Embryonic facial prominence (tissue), 1 donor: ENCODE measurements around the gene PLEK.
"Not testable (repeated sequence)": the region's sequence is repeated elsewhere in the genome, so short reads cannot be mapped to it uniquely, and the experiment has no call there.

Experiments used
- DNase-seq: peaks from one replicate; pipeline ENCODE4 v3.0.0-alpha.2; 2016; ENCODE audit errors: extremely low spot score

The PLEK gene, protein sequence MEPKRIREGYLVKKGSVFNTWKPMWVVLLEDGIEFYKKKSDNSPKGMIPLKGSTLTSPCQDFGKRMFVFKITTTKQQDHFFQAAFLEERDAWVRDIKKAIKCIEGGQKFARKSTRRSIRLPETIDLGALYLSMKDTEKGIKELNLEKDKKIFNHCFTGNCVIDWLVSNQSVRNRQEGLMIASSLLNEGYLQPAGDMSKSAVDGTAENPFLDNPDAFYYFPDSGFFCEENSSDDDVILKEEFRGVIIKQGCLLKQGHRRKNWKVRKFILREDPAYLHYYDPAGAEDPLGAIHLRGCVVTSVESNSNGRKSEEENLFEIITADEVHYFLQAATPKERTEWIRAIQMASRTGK

DNA sequence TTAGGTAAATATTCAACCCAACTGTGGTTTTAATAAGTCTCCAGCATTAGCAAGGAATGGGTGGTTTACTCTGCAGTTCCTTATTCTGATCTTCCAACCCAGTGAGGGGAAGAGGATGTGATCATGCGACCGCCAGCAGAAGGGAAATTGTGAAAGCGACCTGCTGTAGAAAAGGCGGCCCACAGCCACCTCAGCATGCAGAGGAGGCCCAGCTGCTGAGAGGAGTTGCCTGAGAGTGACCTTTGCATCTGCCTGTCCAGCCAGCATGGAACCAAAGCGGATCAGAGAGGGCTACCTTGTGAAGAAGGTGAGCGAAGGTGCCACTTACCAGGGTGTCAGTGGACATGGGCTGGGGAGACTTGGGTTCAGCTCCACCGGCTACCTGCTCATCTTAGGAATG, at the start of gene PLEK:
TSS of gene PLEK (plus strand) at position 196 of the 400 bp plus-strand sequence. CDS start at position 266, 70 bp downstream.
- DNase-seq, result no peak

DNA sequence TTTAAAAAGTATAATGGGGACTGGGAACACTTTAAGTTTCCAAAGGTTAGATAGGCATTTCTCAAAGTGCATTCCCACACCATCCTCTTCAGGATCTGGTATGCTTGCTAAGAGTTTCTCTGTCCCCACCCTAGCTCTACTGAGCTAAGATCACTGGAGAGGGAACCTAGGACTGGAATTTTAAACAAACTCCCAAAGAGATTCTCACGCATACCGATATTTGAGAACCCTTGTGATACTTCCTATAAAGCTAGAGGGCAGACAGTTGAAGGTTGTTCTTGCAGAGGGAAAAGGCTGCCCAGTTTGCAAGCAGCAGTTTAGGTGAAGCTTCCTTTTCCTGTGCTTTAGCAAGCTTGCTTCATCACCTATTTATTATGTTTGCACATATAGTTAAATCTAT, 49.0 kb upstream of the PLEK start:
- DNase-seq, result no peak

DNA sequence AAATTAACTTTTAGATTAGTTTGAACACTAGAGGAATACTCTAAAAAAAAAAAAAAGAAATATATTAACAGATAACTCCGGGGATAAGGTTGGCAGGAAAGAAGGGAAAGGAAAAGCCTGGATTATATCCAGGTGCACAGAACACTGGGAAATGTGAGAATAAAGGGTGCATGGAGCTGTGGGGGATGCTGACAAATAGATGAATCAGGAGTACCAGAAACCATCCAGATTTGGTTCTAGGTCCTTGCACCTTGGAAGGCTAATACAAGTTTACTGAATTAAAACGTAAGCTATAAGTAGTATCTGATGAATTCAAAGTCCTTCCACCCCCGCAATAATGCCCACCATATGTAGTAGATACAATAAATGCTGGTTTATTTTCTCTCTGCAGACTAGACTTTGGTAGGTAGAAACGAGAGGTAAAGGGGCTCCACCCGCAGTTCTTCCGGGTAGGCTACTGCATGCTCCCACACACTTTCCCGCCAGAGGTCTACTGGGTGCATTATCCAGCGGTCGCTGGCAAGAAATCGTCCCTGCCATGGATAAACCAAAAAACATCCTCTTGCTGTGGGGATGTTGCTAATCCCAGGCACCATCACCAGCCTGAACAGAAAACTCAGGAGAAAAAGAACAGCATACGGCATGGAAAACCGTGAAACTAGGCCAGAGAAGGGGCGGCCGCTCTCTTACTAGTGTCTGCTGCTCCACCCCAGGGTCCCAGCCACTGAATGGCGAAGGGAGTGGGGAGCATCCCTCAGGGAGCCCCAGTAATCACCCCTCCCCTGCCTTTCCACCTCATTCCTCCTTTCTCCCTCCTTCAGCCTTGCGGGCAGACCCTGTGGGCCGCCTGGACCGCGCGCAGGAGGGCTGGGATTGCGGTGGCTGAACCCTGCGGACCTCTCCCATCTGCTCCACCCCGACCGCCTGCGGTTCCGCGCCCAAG, 46.8 kb upstream of the PLEK start:
- no peak for DNase-seq

DNA sequence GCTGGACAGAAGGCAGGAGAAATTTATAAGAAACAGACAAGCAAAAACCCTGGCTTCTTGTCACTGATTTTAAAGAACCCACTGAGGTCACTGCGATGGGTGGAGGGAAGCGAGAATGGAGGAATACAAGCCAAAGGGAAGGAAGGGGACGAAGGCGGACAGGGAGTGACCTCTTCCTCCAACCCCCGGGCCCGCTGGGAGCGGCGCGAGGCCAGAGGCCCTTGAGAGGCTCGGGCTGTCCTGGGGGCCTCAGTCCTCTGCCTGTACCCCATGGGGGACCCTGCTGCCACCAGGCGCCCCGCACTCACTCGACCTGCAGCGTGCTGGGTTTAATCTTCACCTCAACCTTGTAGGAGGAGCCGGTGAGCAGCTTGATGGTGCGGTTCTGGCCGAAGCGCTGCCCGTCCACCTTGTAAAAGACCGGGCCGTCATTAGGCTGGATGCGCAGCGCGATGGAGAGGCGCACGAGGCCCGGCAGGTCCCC, 46.1 kb upstream of the PLEK start:
- no peak for DNase-seq

DNA sequence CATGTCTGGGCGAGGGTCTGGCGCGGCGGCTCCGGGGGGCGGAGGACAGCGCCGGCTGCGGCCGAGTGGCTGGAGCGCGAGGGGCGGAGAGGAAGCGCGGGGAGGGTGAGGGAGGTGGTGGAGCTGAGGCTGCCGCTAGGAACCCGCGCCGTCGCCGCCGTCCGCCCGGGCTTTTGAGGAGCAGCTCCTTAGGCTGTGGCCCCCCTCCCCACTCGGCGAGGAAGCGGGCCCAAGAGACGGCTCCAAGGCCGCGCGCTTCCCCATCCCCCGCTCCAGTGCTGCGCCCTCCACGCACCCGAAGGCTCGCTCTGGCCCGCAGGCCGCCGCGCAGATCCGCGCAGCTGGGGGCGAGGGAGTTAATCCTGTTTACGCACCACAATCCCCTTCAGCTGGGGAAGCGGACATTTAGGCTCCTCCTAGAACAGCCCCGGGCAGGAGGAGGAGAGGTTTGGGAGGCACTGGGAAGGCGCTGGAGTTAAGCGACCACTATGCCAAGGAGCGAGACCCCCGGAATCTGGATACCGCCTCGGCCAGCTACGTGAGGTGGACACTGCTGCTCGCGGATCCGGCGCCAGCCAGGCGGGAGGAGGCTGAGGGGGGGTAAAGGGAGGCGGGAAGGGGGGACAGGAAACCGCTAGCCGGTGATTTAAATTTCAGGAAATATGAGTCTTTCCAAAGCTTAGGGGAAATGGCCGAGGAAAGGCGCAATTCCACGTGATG, 45.5 kb upstream of the PLEK start, which contains the start of gene CNRIP1:
TSS of gene CNRIP1 (minus strand) at position 552 of the 720 bp plus-strand sequence. CDS start at position 3, 549 bp downstream.
- peak; percentile 44 for DNase-seq

DNA sequence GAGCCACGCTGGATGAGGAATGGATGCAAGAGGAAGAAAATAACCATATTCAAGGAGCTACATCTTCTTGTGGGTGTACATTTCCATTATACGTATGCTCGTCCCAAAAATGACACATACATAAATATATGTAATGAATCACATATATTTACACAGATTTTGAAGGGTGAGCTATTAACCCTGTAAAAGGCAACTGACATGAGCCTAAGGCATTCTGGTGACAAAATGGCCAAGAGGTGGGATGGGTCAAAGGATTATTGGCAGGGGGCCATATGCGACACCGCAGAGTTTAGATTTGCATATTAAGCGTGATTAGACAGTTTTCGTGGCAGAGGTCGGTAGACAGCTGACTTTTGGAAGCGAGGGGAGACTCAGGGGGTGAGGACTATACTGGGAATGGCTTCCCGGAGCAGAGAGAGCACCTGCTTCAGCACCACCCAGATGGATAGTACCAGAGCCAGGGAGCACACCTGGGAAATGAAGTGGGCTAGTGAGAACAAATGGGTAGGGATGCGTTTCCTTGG, 44.9 kb upstream of the PLEK start:
- DNase-seq, result peak; percentile 8

DNA sequence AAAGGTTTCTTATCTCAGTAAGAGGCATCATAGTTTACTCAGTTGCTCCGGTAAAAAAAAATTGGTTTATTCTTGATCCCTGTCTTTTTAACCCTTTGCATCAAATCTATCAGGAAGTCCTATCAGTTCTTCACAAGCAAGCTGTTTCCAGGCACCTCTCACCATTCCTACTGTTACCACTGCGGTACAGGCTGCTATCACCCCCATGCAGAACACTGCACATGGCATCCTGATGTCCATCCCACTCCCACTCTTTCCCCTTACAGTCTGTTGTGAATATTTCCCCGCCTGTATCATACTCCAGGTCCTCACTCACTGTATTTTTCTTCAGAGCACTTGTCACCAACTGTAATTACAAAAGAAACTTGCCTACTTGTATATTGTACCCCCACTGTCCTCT, 40.0 kb upstream of the PLEK start:
- no peak for DNase-seq

DNA sequence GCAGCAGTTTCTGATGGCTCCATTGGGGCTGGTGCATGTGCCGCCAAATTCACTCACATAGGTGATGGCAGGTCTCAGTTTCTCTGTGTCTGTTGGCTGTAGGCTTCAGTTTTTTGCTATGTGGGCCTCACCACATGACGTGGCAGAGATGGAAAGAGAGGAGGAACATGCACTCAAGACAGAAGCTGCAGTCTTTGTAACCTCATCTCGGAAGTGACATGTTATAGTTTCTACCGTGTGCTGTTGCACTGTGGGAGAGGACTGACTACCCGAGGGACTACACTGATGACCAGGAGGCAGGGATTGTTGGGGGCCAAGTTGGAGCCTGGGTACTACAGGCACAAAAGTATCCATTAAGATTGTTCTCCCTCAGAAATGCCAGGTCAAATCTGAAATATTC, 36.2 kb upstream of the PLEK start:
- DNase-seq, result no peak

DNA sequence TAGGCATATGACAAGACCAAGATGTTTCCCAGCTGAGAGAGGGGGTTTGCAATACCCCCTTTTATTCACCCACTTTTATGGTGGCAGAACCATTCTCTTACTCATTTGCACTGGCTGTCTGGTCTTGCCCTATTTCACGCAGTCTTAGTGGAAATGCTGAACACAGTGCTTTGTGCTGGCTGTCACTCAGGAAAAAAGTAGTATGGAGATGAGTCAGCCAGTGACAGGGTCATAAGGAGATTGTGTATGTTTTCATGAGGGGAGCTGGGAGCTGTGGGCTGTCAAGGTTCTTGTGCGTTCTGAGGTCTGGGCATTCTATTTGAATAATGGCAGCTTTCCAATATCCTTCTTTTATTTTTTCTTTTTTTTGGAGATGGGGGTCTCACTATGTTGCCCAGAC, 34.4 kb upstream of the PLEK start:
- DNase-seq, result no peak

DNA sequence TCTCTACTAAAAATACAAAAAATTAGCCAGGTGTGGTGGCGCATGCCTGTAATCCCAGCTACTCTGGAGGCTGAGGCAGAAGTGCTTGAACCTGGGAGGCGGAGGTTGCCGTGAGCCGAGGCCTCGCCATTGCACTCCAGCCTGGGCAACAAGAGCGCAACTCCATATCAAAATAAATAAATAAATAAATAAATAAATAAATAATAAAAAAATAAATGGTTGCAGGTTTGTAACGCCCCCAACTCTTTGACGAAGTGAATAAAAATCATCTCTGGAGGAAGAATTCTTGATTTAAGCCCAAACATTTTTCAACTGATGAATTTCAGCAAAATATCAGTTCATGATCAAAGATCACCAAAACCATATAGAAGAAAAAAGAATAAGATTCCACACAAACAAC, 32.1 kb upstream of the PLEK start:
- no peak for DNase-seq

DNA sequence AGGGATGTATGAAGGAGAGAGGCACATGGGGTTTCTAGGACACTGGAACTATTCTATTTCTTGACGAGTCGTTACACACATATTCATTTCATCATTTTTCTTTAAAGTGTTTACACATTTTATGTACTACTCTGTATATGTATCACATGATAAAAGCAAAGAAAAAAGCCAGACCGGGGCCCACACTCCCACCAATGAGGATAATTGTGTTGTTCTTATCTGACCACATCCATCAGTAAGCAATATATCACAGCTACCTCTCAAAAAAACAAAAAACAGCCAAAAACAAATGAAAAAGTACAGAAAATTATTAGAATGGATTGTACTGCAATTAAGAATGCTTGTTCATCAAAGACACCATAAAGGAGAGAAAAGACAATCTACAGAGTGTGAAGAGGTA, 31.2 kb upstream of the PLEK start:
- no peak for DNase-seq

DNA sequence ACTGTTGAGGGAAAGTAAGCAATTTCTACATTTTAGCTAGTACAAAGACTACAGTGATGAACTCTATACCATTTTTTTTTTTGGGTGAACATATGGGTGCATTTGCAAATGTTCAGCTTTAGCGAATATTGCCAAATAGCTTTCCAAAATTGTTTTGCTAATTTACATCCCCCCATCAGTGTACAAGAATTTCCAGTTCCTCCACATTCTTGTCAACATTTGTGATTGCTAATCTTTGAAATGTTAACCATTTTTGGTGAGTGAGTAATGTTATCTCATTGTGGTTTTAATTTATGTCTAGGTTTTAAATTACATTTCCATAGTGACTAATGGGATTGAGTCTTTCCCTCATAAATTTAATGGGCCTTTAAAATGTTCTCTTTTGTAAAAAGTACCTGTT, 28.9 kb upstream of the PLEK start:
- DNase-seq, result no peak

DNA sequence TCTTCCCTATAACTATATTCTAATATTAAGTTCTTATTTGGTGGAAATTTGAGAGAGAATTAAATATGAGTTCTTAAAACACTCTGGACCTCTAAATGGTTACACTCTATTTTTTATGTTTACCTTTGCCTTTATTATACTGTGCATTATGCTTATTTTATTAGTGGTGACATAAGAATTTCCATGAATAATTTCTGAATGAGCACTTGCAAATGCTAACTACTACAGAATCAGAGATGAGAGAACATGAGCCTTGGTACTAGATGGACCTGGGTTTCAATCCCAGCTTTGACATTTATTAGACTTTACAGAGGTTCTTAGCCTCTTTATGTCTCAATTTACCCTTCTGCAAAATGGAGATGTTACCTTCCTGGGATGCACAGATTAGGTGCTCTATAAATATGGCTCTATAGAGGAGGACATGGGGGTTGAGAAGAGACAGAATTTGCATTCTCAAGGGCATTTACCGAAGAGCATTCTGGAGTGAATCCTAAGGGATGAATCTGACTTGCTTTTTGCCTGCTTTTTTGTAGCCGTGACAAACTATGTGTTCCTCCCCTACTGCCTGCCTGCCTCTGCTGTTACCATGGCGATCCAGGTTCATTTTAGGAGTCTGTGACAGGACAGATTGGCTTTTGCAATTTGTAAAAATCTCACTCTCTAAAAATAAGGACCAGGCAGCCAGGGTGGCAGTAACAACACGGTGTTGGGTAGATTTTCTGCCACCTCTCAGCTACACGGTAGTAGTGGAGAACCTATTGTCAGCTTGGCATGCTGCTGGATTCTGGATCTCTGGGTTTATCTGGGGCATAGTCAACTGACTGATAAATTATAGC, 24.6 kb upstream of the PLEK start:
- DNase-seq, result no peak

DNA sequence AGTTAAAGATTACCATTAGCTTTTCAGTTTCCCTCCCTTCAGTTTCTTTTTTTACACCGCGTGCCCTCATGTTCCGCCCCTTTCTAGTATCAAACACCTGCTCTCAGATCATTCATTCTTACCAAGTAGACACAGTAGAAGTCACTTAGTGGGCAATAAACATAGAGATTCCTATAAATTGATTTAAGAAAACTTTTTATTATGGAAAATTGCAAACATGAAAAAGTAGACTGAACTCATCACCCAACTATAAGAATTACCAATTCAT, 24.1 kb upstream of the PLEK start:
- DNase-seq, result no peak

DNA sequence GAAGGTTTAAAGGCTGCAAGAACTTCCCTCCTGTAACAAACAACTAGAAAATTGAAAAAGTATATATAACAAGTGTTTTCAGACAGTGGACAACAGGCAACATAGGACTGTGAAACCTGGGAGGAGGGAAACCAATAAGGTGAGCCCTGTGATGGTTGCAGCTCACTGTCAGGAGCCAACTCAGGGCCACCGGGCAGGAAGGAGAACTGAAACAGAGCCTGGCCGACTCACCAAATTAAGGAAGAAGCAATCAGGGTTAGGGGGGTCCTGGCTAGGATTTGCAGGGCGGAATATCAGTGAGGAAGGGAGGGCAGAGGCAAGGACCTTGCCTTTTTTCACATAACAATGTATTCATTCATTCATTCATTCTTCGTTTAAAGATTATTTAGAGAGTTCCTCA, 23.5 kb upstream of the PLEK start:
- DNase-seq, result no peak

DNA sequence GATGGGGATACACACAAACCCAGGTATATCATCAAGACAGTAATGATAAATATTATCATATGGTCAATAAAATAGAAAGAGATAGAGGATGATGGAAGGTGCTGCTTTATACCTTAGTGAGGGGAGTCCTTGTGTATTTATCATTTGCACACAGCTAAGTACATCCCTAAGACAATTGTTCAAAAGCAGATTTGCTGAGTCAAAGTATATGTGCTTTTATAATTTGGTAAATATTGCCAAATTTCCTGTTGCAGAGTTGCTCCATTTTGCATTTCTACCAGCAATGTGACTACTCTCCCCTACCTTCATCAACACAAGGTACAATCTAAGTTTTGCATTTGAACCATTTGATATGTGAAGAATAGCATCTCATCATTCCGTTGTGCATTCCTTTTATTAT, 22.6 kb upstream of the PLEK start:
- DNase-seq, result no peak

DNA sequence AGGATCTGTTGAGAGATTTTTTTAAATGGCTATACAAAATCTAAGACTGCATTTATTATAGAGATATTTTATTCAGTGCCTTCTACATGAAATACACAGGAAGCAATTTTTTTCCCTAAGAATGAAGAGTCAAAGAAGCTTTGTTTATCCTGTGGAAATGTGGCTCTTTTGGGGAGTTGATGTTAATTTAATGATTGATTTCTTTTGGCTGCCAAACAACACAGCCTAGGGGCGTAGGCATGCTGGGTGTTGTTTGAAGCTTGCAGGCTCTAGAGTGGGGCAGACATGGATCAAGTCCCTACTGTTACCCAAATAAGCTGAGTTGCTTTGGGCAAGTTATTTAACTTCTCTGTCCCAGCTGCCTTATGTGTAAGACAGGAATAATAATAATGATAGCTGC, 21.1 kb upstream of the PLEK start:
- DNase-seq, result no peak

DNA sequence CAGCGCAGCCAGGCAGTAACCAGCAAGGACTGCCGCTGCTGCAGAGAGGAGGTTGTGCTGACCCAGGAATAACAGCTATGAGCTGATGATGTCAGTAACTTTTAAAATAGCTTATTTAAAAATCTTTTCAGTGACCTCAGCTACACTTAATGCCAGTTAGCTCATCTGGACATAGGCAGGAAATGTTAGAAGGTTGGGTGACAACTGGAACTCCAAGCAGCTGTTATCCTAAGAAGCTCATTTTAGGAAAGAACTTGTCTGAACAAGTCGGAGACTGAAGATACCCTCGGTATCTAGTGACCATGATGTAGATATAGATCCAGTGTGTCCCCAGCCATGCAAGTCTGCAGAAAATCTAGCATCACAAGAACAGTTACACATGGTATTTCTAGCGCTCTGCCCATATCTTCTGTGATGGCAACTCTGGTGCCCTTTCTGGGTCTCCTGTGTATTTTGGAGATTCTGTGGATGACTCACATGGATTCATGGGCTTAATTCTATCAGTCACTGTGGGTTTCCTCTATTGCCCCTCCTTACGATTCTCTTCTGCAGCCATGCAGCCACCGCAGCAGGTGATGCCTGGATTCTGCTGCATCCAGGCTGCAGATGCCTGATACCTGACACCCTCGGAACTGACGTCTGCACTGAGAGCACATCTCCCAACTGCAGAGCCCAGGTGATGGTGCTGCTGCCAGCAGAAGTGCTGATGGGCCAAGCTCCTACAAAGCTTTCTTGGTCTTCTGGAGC, 19.8 kb upstream of the PLEK start:
- DNase-seq, result no peak

DNA sequence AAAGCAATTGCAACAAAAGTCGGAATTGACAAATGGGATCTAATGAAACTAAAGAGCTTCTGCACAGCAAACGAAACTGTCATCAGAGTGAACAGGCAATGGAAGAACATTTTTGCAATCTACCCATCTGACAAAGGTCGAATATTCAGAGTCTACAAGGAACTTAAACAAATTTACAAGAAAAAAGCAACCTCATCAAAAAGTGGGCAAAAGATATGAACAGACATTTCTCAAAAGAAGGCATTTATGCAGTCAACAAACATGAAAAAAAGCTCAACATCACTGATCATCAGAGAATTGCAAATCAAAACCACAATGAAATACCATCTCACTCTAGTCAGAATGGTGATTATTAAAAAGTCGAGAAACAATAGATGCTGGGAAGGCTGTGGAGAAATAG, 16.0 kb upstream of the PLEK start:
- not testable (repeated sequence) for DNase-seq

DNA sequence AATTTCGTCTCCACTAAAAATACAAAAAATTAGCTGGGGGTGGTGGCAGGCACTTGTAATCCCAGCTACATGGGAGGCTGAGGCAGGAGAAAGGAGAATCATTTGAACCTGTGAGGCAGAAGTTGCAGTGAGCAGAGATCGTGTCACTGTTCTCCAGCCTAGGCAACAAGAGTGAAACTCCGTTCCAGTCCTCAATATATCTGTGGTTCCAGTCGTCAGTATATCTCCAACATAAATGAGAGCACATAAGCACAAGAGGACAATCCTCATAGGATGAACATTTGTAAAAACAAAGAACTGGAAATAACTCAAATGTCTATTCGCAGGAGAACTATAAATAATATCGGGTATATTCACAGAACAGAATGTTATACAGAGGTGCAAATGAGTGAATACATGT, 13.1 kb upstream of the PLEK start:
- DNase-seq, result no peak
